ENCODE measurements around the gene LENG1.

Gene LENG1

GRCh38 chr19:54148158-54148557, 11.4 kb downstream of the LENG1 start:
- no peak overlapping the region for H3K4me2 ChIP-seq (ENCODE audit: low read depth, low read length, poor library complexity, severe bottlenecking)
- H3K27me3 ChIP-seq (ENCODE audit: low read length), result no peaks in the 10 kb centered on the region
- H3K36me3 ChIP-seq (ENCODE audit: low read length), result peaks cover 3% of the 10 kb centered on the region; the same call in 1 of the 2 replicates
- no peak overlapping the region for H3K9ac ChIP-seq (ENCODE audit: low read length)
- no peak overlapping the region for H3K4me3 ChIP-seq (ENCODE audit: insufficient read depth, low read length, poor library complexity, severe bottlenecking)
- no peaks in the 10 kb centered on the region for H3K9me3 ChIP-seq (ENCODE audit: insufficient read depth, low read length)
- TF ChIP-seq EZH2phosphoT487 (conservative IDR thresholded peaks at IDR 0.05; ENCODE audit: low read length) (no peak), CTCF (IDR thresholded peaks at IDR 0.05; ENCODE audit: insufficient read depth, low read length, poor library complexity, severe bottlenecking) (no peak)
- H3K9me2 ChIP-seq (replicated peaks; ENCODE audit: insufficient read depth, low read length), result no peaks in the 10 kb centered on the region
- no peaks in the 10 kb centered on the region for H4K20me1 ChIP-seq (ENCODE audit: low read depth, low read length)
- no peaks in the 10 kb centered on the region for H3F3A ChIP-seq (ENCODE audit: insufficient read depth)
- H3K79me2 ChIP-seq (ENCODE audit: insufficient read depth, low read length), result no peaks in the 10 kb centered on the region
- H3K27ac ChIP-seq (ENCODE audit: low read depth, low read length), result no peak overlapping the region
- H2AFZ ChIP-seq (ENCODE audit: low read depth, low read length, severe bottlenecking), result no peak overlapping the region

DNA sequence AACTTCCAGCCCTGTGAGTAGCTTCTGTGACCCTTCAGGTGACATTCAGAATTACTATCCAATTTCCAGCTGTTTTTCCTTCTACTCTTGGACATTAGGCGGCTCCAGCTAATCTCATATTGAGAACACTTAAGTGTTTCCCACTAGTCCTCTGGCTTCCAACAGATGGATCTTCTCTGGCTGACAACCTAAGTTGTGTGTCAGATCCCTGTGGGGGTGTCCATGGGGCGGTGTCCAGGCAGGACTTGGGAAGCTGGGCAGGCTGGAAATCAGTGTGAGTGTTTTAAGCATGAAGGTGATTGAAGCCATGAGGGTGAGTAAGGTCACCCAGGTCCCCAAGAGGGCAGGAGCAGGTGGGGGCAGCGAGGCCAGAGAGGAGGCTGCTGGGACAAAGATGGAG, 11.8 kb downstream of the LENG1 start:
- Histone ChIP-seq H3K27ac (ENCODE audit: low read depth, low read length) (no peak overlapping the region), H3K27me3 (ENCODE audit: low read length) (no peaks in the 10 kb centered on the region), H4K20me1 (ENCODE audit: low read depth, low read length) (no peaks in the 10 kb centered on the region), H3K36me3 (ENCODE audit: low read length) (peaks cover 3% of the 10 kb centered on the region; the same call in 1 of the 2 replicates), H3K9me2 (replicated peaks; ENCODE audit: insufficient read depth, low read length) (no peaks in the 10 kb centered on the region), H3K4me3 (ENCODE audit: insufficient read depth, low read length, poor library complexity, severe bottlenecking) (no peak overlapping the region), H2AFZ (ENCODE audit: low read depth, low read length, severe bottlenecking) (no peak overlapping the region), H3K4me2 (ENCODE audit: low read depth, low read length, poor library complexity, severe bottlenecking) (no peak overlapping the region), H3F3A (ENCODE audit: insufficient read depth) (no peaks in the 10 kb centered on the region), H3K9me3 (ENCODE audit: insufficient read depth, low read length) (no peaks in the 10 kb centered on the region), H3K9ac (ENCODE audit: low read length) (no peak overlapping the region), H3K79me2 (ENCODE audit: insufficient read depth, low read length) (peaks cover under 1% of the 10 kb centered on the region; the same call in 1 of the 2 replicates)
- TF ChIP-seq EZH2phosphoT487 (conservative IDR thresholded peaks at IDR 0.05; ENCODE audit: low read length), result no peak
- TF ChIP-seq CTCF (IDR thresholded peaks at IDR 0.05; ENCODE audit: insufficient read depth, low read length, poor library complexity, severe bottlenecking), result no peak

DNA sequence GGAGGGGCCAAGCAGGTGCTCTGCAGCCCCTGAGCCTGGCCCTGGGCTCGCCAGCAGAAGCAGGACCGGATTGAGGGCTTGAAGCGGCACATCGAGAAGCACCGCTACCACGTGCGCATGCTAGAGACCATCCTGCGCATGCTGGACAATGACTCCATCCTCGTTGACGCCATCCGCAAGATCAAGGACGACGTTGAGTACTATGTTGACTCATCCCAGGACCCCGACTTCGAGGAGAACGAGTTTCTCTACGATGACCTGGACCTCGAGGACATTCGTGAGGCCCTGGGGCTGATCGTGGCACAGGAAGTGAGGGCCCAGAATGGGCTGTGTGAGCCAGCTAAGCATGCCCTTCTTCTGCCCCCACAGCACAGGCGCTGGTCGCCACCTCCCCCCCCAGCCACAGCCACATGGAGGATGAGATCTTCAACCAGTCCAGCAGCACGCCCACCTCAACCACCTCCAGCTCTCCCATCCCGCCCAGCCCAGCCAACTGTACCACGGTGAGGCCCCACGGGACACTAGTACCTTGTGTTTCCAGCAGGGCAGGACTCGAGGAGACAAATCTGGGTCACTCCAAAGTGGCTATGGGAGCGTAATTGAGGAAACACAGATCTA, 13.9 kb downstream of the LENG1 start:
- no peak for TF ChIP-seq EZH2phosphoT487 (conservative IDR thresholded peaks at IDR 0.05; ENCODE audit: low read length)
- TF ChIP-seq CTCF (IDR thresholded peaks at IDR 0.05; ENCODE audit: insufficient read depth, low read length, poor library complexity, severe bottlenecking), result no peak

More for the DNA sequence above, 13.9 kb downstream of the LENG1 start:
- no peaks in the 10 kb centered on the region for H3K9me2 ChIP-seq (replicated peaks; ENCODE audit: insufficient read depth, low read length)
- no peak overlapping the region for H3K4me2 ChIP-seq (ENCODE audit: low read depth, low read length, poor library complexity, severe bottlenecking)
- H4K20me1 ChIP-seq (ENCODE audit: low read depth, low read length), result no peaks in the 10 kb centered on the region; the same call in 1 of the 2 replicates
- H3K36me3 ChIP-seq (ENCODE audit: low read length), result peaks cover 3% of the 10 kb centered on the region; the same call in 1 of the 2 replicates
- no peak overlapping the region for H2AFZ ChIP-seq (ENCODE audit: low read depth, low read length, severe bottlenecking)
- peaks cover 21% of the 10 kb centered on the region for H3K79me2 ChIP-seq (ENCODE audit: insufficient read depth, low read length)
- H3K9ac ChIP-seq (ENCODE audit: low read length), result no peak overlapping the region
- H3F3A ChIP-seq (ENCODE audit: insufficient read depth), result no peaks in the 10 kb centered on the region
- H3K9me3 ChIP-seq (ENCODE audit: insufficient read depth, low read length), result no peaks in the 10 kb centered on the region
- H3K27ac ChIP-seq (ENCODE audit: low read depth, low read length), result no peak overlapping the region
- no peaks in the 10 kb centered on the region for H3K27me3 ChIP-seq (ENCODE audit: low read length)
- H3K4me3 ChIP-seq (ENCODE audit: insufficient read depth, low read length, poor library complexity, severe bottlenecking), result no peak overlapping the region
